HFF-Myc (cell line): ENCODE measurements around the gene GSTM2.

Experiments used
- DNase-seq: peaks from one replicate; pipeline ENCODE4 v3.0.0-alpha.2; 2011; ENCODE audit warnings: low read depth; ENCODE audit errors: extremely low read depth
- H3K4me3 ChIP-seq: replicated peaks from 2 replicates; pipeline ENCODE4 v1.5.1; 2011; ENCODE audit warnings: low read depth, mild to moderate bottlenecking, control low read depth, low read length
- CTCF ChIP-seq: IDR thresholded peaks from 2 replicates; pipeline ENCODE4 v1.5.1; 2012; ENCODE audit warnings: mild to moderate bottlenecking, low read depth, low read length, control low read depth; ENCODE audit errors: missing control alignments

Gene GSTM2

GRCh38 chr1:109649491-109649914 is 18.4 kb upstream of the GSTM2 start:
- H3K4me3 ChIP-seq: peak overlapping the region; percentile 22; the same call in 1 of the 2 replicates
- no peak for DNase-seq
- peak; percentile 55 for TF ChIP-seq CTCF

DNA sequence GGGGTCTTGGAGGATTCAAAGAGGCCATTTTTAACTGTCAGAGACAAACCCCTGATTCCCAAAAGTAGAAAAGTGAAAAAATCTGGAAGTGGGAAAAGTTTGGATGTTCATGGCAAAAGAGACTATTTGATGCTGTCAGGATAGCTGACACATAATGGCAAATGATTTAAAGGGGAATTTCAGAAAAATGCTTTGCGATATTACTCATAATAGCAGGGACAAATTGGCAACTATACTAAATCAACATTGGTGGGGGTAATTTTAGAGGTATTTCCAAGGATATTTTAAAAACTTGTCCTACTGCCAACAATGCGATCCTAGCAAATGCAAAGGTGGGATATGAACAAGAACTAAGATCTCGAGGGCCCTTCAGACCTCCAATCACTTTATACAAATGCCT is 17.2 kb upstream of the GSTM2 start:
- no peak for TF ChIP-seq CTCF
- no peak overlapping the region for H3K4me3 ChIP-seq
- no peak for DNase-seq

- no peak overlapping the region for H3K4me3 ChIP-seq
- DNase-seq: no peak
- TF ChIP-seq CTCF: no peak
These were observed 15.5 kb upstream of the GSTM2 start for GRCh38 chr1:109652402-109652801.

- no peak for DNase-seq
- H3K4me3 ChIP-seq: no peak overlapping the region
- no peak for TF ChIP-seq CTCF
These were observed 14.6 kb upstream of the GSTM2 start for GRCh38 chr1:109653306-109653705.

DNA sequence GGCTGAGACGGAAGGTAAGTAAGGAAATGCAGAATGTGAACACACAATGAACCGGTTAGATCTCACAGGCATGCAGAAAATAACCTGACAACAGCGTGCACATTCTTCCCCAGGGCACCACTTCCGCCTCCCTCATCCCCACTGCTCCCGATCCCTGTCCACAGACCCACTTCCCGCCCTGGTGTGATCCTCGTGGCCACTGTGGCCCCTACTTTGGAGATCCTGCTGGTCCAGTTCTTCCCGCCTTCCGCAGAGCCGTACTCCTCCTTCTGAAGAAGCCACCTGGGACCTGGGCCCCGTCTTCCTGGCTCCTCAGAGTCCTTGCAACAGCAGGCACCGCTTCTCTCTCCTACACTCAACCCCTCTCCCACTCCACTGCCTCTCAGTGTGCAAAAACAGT is 13.3 kb upstream of the GSTM2 start:
- DNase-seq: no peak
- no peak overlapping the region for H3K4me3 ChIP-seq
- TF ChIP-seq CTCF: no peak

DNA sequence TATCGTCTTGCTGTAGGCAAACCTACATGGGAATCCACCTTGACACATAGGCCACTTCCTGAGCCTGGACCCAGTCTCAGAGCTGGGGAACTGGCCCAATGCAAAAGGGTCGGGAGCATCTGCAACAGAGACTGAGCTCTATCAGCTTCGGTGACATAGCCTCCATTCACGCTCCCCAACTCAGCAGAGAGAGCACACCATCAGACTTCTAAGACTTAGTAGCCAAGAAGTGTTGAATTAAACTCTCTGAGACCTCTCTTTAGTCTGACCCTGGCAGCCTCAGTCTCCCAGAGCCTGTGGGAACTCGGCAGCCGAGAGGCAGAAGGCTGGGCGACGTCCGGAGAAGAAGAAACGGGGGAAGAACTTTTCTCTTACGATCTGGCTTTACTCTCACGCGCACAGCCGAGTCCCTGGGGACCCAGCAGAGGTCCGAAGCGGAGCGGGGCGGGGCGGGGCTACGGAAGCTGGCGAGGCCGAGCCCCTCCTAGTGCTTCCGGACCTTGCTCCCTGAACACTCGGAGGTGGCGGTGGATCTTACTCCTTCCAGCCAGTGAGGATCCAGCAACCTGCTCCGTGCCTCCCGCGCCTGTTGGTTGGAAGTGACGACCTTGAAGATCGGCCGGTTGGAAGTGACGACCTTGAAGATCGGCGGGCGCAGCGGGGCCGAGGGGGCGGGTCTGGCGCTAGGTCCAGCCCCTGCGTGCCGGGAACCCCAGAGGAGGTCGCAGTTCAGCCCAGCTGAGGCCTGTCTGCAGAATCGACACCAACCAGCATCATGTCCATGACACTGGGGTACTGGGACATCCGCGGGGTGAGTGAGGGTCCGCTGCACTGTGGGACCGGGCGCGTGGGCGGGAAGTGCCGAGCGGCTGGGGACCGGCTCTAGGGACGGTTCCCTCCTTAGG is 12.0 kb upstream of the GSTM2 start, which contains the start of gene GSTM4:
GSTM4 (plus strand) TSS at position 485 of the 905 bp plus-strand sequence; CDS start at position 776, 291 bp downstream.
- no peak for DNase-seq
- TF ChIP-seq CTCF: peak; percentile 19
- H3K4me3 ChIP-seq: peak within 1 kb of the TSS; percentile 61
